ENCODE measurements around the gene FDXR. TPM values are rescaled to one million over a fixed set of nuclear protein-coding genes. Genes with fewer than 3 reads are reported as not detected.

FDXR gene
- total and polyA plus RNA-seq, 2 donors (not counting 3 experiments of a cell fraction or from before 2014, with no cell fraction given): 19.7 to 33.4 TPM

- H3K79me2 ChIP-seq (ENCODE audit: control insufficient read depth, insufficient read depth, low read length): no peaks in the 10 kb centered on the region
- dilution Hi-C loops (cut with MboI; ENCODE audit: extremely low pct_ligation_motif_present, low sequenced_read_pairs): no loop called here
- H2AFZ ChIP-seq (ENCODE audit: low read depth, low read length): no peak overlapping the region
- DNase-seq (ENCODE audit: low read depth, low spot score) (no peak), FAIRE-seq (no peak)
- H4K20me1 ChIP-seq (replicated peaks; ENCODE audit: control insufficient read depth, extremely low read depth, insufficient read depth, low read length): no peaks in the 10 kb centered on the region
- no peaks in the 10 kb centered on the region for H3K27me3 ChIP-seq (ENCODE audit: control insufficient read depth in 2 of 2, insufficient read depth in 2 of 2, low read length in 2 of 2)
- H3K4me2 ChIP-seq (ENCODE audit: insufficient read depth, low read length): no peak overlapping the region
- H3K9me3 ChIP-seq (replicated peaks; ENCODE audit: control insufficient read depth, insufficient read depth, low read length): no peaks in the 10 kb centered on the region
- no peak overlapping the region for H3K4me3 ChIP-seq (replicated peaks in 1 of 3; ENCODE audit: insufficient read depth in 1 of 3, low read depth in 1 of 3, low read length in 3 of 3)
- intact Hi-C loops (cut with micrococcal nuclease): no loop called here
- TF ChIP-seq GATA2 (IDR thresholded peaks at IDR 0.05; ENCODE audit: insufficient read depth, insufficient read length, low read depth, low read length) (no peak), JUN (IDR thresholded peaks at IDR 0.05; ENCODE audit: borderline replicate concordance, insufficient read depth, insufficient read length, low read depth) (no peak), EZH2 (IDR thresholded peaks at IDR 0.05; ENCODE audit: borderline replicate concordance, low read depth, low read length, severe bottlenecking) (no peak), CTCF (IDR thresholded peaks at IDR 0.05; ENCODE audit: extremely low read depth in 1 of 2, insufficient read depth in 1 of 2, low read depth in 1 of 2, low read length in 2 of 2) (no peak), MAX (IDR thresholded peaks at IDR 0.05; ENCODE audit: insufficient read depth, insufficient read length) (no peak), POLR2A (IDR thresholded peaks at IDR 0.05; ENCODE audit: low read depth, low read length) (no peak), MYC (IDR thresholded peaks at IDR 0.05; ENCODE audit: low read depth, low read length) (no peak), FOS (IDR thresholded peaks at IDR 0.05; ENCODE audit: borderline replicate concordance, insufficient read depth, low read length) (no peak), POLR2AphosphoS5 (IDR thresholded peaks at IDR 0.05; ENCODE audit: insufficient read depth, low read depth, low read length) (no peak)
- CTCF ChIA-PET: interaction anchor here (0.8 kb wide), 1 partner anchor 13 kb away, joined by 4 read pairs; the partner anchor contains the start of gene FADS6
- no peaks in the 10 kb centered on the region for H3K36me3 ChIP-seq (ENCODE audit: control insufficient read depth in 2 of 2, extremely low read depth in 1 of 2, insufficient read depth in 2 of 2, low read length in 2 of 2)
- H3K4me1 ChIP-seq (ENCODE audit: control insufficient read depth, extremely low read depth, insufficient read depth, low read length): no peaks in the 10 kb centered on the region
- BruUV-seq (replicated peaks): no TSS peak
- no peak overlapping the region for H3K9ac ChIP-seq (replicated peaks; ENCODE audit: extremely low read depth, insufficient read depth, low read length)
- POLR2A ChIA-PET: interaction anchor here (1.4 kb wide), 1 partner anchor 8 kb away, joined by 6 read pairs; the partner anchor contains the start of gene FDXR
- no peak overlapping the region for H3K27ac ChIP-seq (ENCODE audit: insufficient read depth, low read depth, low read length)
- no peaks in the 10 kb centered on the region for H3K9me1 ChIP-seq (replicated peaks; ENCODE audit: control insufficient read depth, extremely low read depth, insufficient read depth, low read length)
These were observed 8.3 kb upstream of the FDXR start for GRCh38 chr17:74881073-74881472.

Data from endothelial cell of umbilical vein (primary cell).